Activated naive CD8-positive, alpha-beta T cell treated with anti-CD3 and anti-CD28 coated beads, Interleukin-2, amount 50 U/mL, for 16 hours (primary cell): Measurements from ENCODE around the gene PRDM2.

Experiments
- DNase-seq: peaks from one replicate; pipeline ENCODE4 v3.0.0-alpha.2; 2020; ENCODE audit warnings: low read depth, low spot score

The PRDM2 gene

GRCh38 chr1:13764588-13765332 is 64.8 kb downstream of the PRDM2 start:
- no peak for DNase-seq

- no peak for DNase-seq
Observed at GRCh38 chr1:13766592-13767564, 66.9 kb downstream of the PRDM2 start.

DNA sequence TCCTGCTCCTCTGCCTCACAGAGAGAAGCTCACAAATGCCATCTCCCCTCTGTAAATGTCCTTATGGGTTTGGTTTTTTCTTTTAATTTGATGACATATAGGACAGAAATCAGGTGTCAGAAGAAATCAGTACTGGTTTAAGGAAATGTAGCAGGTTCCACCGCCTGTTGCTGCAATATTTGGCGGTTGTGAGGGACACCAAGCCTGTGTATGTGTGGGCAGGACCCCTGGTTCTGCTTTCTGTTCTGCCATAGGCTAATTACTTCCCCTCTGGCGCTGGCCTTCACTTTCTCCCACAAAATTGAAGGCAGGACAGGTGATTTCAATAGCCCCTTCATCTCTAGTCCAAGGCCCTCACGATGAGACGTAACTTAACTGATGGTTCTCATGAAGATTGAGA is 69.2 kb downstream of the PRDM2 start:
- no peak for DNase-seq

GRCh38 chr1:13769830-13770229 is 69.8 kb downstream of the PRDM2 start:
- DNase-seq, result no peak

DNA sequence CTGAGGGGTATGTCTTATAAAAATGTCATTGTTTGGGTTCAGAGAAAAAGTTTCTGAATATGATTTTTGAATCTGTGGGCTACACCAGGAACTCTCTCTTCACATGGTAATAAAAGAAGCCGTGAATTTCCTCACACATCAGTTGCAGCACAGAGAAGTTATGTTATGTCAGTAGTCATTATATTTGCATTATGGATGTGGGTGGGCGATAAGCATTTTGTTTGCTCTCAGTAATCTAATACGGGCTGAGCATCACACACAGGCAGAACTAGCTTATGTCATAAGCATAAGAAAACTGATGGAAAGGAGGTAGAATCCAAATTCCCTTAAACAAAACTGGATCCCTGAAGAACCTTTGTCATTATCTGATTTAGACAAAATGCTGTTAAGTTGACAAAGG is 70.8 kb downstream of the PRDM2 start:
- no peak for DNase-seq

DNA sequence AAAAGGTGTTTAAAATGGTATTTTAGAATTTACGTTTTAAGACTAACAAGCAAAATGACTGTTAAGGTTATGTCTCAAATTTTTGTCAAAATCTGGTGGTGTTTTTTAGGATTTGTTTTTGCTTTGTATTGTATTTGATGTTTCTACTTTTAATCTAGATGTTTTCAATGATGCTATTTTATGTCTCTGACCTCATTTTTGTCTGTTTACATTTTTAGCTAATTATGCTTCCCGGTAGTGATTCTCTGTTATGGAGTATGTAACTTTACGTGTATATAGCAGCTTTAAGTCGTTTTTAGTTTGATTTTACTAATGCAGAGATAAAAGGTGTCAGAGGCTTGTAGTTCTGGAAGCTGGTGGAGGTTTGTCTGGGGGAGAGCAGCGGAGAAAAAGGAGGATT is 71.8 kb downstream of the PRDM2 start:
- DNase-seq, result no peak

DNA sequence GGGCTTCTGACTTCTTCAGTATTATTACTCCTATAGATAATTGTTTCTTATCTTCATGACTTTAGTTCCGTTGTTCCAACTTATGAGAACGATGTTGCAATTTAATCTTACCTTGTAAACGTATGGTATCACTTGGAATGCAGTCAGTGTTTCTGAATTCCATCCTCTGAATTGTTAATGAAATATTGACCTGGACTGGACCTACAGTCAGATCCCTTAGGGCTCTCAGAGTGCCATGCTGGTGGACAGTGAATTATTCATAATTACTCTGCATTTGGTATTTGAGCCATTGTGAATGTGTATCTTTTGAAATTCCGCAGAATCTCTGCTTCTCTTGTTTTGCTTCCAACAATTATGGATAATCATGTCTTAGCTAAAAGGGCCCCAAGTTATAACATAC is 72.3 kb downstream of the PRDM2 start:
- DNase-seq, result no peak

DNA sequence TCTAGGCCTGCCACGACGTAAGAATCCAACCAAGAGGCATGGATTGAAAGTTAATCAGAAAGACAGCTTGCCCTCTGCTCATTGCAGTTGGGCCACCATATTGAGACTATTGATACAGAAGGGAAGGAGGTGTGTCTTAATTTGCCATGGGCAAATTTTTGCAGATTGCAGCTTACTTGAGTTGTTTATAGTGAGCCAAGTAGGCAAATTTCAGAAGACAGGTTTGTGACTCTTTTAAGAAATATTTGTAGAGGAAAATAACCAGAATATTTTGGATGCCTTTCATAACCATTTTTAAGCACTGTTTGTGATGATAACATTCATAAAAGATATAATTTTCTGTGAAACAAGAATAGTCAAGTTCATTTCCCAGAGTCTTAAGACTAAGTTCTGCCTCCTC is 74.1 kb downstream of the PRDM2 start:
- DNase-seq, result no peak

GRCh38 chr1:13775459-13775858 is 75.5 kb downstream of the PRDM2 start:
- DNase-seq, result no peak

GRCh38 chr1:13775916-13776315 is 75.9 kb downstream of the PRDM2 start:
- no peak for DNase-seq

DNA sequence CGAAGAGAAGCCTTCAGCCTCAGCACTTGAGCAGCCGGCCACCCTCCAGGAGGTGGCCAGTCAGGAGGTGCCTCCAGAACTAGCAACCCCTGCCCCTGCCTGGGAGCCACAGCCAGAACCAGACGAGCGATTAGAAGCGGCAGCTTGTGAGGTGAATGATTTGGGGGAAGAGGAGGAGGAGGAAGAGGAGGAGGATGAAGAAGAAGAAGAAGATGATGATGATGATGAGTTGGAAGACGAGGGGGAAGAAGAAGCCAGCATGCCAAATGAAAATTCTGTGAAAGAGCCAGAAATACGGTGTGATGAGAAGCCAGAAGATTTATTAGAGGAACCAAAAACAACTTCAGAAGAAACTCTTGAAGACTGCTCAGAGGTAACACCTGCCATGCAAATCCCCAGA is 78.4 kb downstream of the PRDM2 start:
- no peak for DNase-seq

GRCh38 chr1:13779930-13780329 is 79.9 kb downstream of the PRDM2 start:
- no peak for DNase-seq

DNA sequence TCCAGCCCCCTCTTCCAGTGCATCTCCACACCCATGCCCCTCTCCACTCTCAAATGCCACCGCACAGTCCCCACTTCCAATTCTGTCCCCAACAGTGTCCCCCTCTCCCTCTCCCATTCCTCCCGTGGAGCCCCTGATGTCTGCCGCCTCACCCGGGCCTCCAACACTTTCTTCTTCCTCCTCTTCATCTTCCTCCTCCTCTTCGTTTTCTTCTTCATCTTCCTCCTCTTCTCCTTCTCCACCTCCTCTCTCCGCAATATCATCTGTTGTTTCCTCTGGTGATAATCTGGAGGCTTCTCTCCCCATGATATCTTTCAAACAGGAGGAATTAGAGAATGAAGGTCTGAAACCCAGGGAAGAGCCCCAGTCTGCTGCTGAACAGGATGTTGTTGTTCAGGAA is 80.8 kb downstream of the PRDM2 start:
- no peak for DNase-seq

DNA sequence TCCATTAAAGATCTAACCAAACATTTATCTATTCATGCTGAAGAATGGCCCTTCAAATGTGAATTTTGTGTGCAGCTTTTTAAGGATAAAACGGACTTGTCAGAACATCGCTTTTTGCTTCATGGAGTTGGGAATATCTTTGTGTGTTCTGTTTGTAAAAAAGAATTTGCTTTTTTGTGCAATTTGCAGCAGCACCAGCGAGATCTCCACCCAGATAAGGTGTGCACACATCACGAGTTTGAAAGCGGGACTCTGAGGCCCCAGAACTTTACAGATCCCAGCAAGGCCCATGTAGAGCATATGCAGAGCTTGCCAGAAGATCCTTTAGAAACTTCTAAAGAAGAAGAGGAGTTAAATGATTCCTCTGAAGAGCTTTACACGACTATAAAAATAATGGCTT is 81.2 kb downstream of the PRDM2 start:
- no peak for DNase-seq

DNA sequence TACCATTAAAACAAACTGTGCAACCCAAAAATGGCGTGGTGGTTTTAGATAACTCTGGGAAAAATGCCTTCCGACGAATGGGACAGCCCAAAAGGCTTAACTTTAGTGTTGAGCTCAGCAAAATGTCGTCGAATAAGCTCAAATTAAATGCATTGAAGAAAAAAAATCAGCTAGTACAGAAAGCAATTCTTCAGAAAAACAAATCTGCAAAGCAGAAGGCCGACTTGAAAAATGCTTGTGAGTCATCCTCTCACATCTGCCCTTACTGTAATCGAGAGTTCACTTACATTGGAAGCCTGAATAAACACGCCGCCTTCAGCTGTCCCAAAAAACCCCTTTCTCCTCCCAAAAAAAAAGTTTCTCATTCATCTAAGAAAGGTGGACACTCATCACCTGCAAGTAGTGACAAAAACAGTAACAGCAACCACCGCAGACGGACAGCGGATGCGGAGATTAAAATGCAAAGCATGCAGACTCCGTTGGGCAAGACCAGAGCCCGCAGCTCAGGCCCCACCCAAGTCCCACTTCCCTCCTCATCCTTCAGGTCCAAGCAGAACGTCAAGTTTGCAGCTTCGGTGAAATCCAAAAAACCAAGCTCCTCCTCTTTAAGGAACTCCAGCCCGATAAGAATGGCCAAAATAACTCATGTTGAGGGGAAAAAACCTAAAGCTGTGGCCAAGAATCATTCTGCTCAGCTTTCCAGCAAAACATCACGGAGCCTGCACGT is 82.1 kb downstream of the PRDM2 start:
- DNase-seq, result no peak

- no peak for DNase-seq
Observed at GRCh38 chr1:13782634-13783360, 82.8 kb downstream of the PRDM2 start.

GRCh38 chr1:13783551-13783950 is 83.6 kb downstream of the PRDM2 start:
- no peak for DNase-seq

DNA sequence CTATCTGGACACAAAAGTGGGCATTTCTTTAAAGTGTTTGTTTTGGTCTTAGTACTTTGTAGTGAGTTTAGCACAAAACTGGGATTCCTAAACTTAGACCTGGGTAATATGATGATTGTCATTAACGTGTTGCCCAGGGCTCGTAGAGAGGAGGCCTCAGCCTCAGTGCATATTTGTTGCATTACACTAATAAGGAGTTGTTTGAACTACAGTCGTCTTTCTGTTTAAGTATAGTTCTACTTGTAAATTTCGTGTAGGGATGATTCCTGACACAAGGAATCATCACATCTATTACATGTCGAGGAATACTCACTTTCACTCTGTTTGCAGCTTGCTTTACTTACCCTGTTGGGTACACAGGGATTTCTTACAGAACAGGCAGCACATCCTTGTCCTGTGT is 85.0 kb downstream of the PRDM2 start:
- no peak for DNase-seq

DNA sequence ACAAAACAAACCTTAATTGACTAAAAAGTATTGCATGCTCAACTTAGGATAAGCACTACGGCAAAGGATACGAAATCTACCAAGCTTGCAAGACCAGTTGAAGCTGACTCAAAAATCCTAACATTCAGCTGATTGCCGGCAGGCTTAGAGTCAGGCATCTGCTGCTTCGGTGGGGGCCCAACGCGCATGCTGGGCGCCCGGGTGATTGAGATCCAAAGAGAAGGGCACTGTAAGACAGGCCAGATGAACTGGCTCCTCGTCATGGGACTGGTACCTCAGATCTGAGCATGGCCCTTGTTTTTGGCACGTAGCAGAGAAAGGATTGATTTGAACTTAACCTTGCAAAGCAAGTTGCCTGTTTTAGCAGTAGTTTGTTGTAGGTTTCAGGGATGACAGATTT is 86.6 kb downstream of the PRDM2 start:
- DNase-seq, result no peak

GRCh38 chr1:13788795-13789194 is 88.8 kb downstream of the PRDM2 start:
- no peak for DNase-seq

DNA sequence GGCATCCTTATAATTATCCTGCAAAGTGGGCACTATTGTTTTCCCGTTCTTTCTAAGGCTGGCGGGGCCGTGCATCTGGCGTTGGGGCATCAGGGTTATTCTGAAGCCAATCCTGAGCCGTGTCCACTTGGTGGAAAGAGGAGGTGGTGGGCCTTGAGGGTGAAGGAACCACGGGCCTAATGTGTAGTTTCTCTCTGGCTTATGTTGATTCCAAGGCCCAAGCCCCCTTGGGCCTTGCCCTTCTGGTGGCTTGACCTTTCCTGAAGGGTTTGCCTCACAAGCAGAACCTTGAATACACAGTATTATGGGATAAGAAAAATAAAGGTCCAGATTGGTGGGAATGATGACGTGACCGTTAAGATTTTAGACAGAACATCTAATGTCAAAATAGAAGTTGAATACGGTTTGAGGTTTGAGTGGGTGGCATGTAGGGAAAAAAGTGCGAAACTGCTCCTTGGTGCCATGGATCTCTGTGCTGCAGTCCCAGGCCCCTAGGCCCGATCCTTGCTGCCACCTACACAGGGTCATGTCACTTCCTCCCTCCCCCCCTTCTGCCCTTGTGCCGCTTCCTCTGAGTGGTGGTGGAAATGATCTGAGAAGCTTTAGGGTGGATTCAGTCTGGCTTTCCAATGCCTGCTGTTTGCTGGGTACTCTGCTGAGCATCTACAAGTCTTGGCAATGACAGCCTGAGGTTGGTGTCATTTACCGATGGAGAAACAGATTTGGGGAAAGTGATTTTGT is 90.5 kb downstream of the PRDM2 start:
- DNase-seq, result no peak
